ENCODE measurements around the gene CXCR4.
A peak's percentile ranks its signal among the peaks of the same experiment; 100 is the strongest.

GRCh38 chr2:136075476-136075875 is 42.5 kb downstream of the CXCR4 start:
- TF ChIP-seq CTCF (IDR thresholded peaks at IDR 0.05; ENCODE audit: low read depth, low read length, poor library complexity, severe bottlenecking) (peak; percentile 36), EZH2phosphoT487 (IDR thresholded peaks at IDR 0.05; ENCODE audit: borderline replicate concordance, low read length) (no peak)

Data from DOHH2 (cell line).